ENCODE results near the gene LAMP1. TPM values are rescaled to one million over a fixed set of nuclear protein-coding genes. Genes with fewer than 3 reads are reported as not detected.
"Not testable (repeated sequence)": the region's sequence is repeated elsewhere in the genome, so short reads cannot be mapped to it uniquely, and the experiment has no call there.

Gene LAMP1
- total and polyA plus RNA-seq, 4 donors: 97.4 to 210 (median 167) TPM

DNA sequence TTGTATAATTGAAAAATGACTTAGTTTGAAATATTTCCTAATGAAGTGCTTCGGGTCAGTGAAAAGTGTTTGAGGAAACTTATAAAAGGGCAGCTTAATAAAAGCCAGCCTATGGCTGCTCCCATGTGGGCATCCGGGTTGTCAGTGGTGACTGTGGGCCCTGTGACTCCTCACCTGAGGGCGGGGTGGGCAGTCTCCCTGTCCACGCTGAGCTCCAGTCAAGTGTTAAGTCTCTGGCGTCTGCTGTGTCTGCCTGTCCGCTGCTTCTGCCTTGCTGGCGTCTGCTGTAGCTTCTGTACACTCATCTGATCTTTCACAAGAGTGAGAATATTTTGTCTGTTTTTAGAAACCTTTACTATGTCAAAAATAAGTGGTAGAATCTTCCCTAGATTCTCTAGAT is 7.1 kb downstream of the LAMP1 start:
- DNase-seq (no peak), ATAC-seq (ENCODE audit: low FRiP score) (no peak)
- Histone ChIP-seq H3K4me1 (ENCODE audit: control insufficient read depth in 1 of 2, insufficient read depth in 2 of 2, low read length in 2 of 2) (no peaks in the 10 kb centered on the region), H3K36me3 (ENCODE audit: control insufficient read depth in 1 of 2, insufficient read depth in 2 of 2, low read length in 1 of 2) (peaks cover 0 to 2% of the 10 kb centered on the region in 2 donors), H3K4me3 (ENCODE audit: low read length in 2 of 2) (no peak overlapping the region), H3K27ac (ENCODE audit: low read depth in 1 of 2, low read length in 2 of 2) (no peak overlapping the region), H3K27me3 (ENCODE audit: control insufficient read depth in 1 of 2, insufficient read depth in 2 of 2, low read length in 1 of 2) (no peaks in the 10 kb centered on the region), H3K9me3 (ENCODE audit: control insufficient read depth, low read length) (no peaks in the 10 kb centered on the region)
- intact Hi-C loops (cut with DNase I): no loop called here
- WGBS, 2 donors: 90% methylated on average over 7 of the region's 7 CpGs

DNA sequence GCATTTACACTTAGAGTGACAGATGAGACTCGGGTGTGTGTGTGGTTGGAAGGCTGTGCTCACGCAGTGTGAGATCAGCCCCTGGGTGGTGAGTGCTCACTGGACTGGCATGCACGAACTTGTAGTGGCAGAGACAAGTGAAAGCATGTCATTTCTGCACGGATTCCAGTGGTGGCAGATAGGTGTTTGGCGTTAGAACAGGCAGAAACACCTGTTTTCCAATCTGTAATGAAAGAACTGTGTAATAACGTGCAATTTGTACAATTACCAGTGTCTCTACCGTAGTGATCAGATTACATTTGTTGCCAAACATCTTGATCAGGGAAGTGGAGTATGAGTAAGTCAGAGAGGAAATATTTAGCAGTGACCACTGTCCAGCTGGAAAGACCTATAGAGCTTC is 8.2 kb downstream of the LAMP1 start:
- ATAC-seq (ENCODE audit: low FRiP score) (no peak), DNase-seq (no peak)
- H3K9me3 ChIP-seq (ENCODE audit: control insufficient read depth, low read length): no peaks in the 10 kb centered on the region
- H3K27ac ChIP-seq (ENCODE audit: low read depth in 1 of 2, low read length in 2 of 2): no peak overlapping the region
- 63 to 68% methylated on average over 7 of the region's 7 CpGs for WGBS, 2 donors
- H3K4me1 ChIP-seq (ENCODE audit: control insufficient read depth in 1 of 2, insufficient read depth in 2 of 2, low read length in 2 of 2): no peaks in the 10 kb centered on the region
- H3K36me3 ChIP-seq (ENCODE audit: control insufficient read depth in 1 of 2, insufficient read depth in 2 of 2, low read length in 1 of 2): peaks cover 0 to 2% of the 10 kb centered on the region in 2 donors
- intact Hi-C loops (cut with DNase I): no loop called here
- H3K27me3 ChIP-seq (ENCODE audit: control insufficient read depth in 1 of 2, insufficient read depth in 2 of 2, low read length in 1 of 2): no peaks in the 10 kb centered on the region
- H3K4me3 ChIP-seq (ENCODE audit: low read length in 2 of 2): no peak overlapping the region

DNA sequence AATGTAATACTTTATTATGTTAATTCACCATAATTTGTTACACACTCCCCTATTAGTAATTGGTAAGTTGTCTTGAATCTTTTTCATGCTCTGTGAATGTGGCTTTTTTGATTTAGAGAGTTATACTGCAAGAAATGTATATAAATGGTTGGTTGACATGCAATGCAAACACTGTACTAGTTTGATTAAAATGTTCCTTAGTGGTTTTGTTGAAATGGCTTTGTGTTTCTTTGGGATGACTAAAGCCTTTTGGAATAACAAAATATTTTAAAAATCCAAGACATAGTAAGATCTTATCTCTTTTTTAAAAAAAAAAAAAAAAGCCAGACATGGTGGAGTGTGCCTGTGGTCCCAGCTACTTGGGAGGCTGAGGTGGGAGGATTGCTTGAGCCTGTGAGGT is 10.5 kb downstream of the LAMP1 start:
- H3K36me3 ChIP-seq (ENCODE audit: control insufficient read depth in 1 of 2, insufficient read depth in 2 of 2, low read length in 1 of 2): peaks cover 3 to 7% of the 10 kb centered on the region in 2 donors
- H3K27ac ChIP-seq (ENCODE audit: low read depth in 1 of 2, low read length in 2 of 2): no peak overlapping the region
- ATAC-seq (ENCODE audit: low FRiP score): no peak
- H3K9me3 ChIP-seq (ENCODE audit: control insufficient read depth, low read length): no peaks in the 10 kb centered on the region
- no peaks in the 10 kb centered on the region for H3K27me3 ChIP-seq (ENCODE audit: control insufficient read depth in 1 of 2, insufficient read depth in 2 of 2, low read length in 1 of 2)
- no peak for DNase-seq
- no peaks in the 10 kb centered on the region for H3K4me1 ChIP-seq (ENCODE audit: control insufficient read depth in 1 of 2, insufficient read depth in 2 of 2, low read length in 2 of 2)
- intact Hi-C loops (cut with DNase I): no loop called here
- no peak overlapping the region for H3K4me3 ChIP-seq (ENCODE audit: low read length in 2 of 2)

DNA sequence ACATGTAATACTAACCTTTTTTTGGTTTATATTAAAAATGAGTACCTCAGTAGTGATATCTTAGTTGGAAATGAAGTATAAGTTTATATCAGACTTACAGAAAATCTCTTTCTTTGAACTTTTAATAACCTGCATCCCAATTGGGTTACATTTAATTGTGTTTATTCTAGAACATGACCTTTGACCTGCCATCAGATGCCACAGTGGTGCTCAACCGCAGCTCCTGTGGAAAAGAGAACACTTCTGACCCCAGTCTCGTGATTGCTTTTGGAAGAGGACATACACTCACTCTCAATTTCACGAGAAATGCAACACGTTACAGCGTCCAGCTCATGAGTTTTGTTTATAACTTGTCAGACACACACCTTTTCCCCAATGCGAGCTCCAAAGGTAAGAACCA is 12.4 kb downstream of the LAMP1 start:
- Histone ChIP-seq H3K4me1 (ENCODE audit: control insufficient read depth in 1 of 2, insufficient read depth in 2 of 2, low read length in 2 of 2) (no peaks in the 10 kb centered on the region), H3K27ac (ENCODE audit: low read depth in 1 of 2, low read length in 2 of 2) (no peak overlapping the region), H3K4me3 (ENCODE audit: low read length in 2 of 2) (no peak overlapping the region), H3K9me3 (ENCODE audit: control insufficient read depth, low read length) (no peaks in the 10 kb centered on the region), H3K36me3 (ENCODE audit: control insufficient read depth in 1 of 2, insufficient read depth in 2 of 2, low read length in 1 of 2) (peaks cover 3 to 8% of the 10 kb centered on the region in 2 donors), H3K27me3 (ENCODE audit: control insufficient read depth in 1 of 2, insufficient read depth in 2 of 2, low read length in 1 of 2) (no peaks in the 10 kb centered on the region)
- no peak for ATAC-seq (ENCODE audit: low FRiP score)
- intact Hi-C loops (cut with DNase I): no loop called here
- WGBS, 2 donors: 69 to 74% methylated on average over 6 of the region's 6 CpGs
- no peak for DNase-seq

DNA sequence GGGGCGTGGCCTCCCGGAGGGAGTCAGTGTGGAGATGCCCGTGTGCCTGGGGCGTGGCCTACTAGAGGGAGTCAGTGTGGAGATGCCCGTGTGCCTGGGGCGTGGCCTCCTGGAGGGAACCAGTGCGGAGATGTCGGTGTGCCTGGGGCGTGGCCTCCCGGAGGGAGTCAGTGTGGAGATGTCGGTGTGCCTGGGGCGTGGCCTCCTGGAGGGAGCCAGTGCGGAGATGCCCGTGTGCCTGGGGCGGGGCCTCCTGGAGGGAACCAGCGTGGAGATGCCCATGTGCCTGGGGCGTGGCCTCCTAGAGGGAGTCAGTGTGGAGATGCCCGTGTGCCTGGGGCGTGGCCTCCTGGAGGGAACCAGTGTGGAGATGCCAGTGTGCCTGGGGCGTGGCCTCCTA is 17.1 kb downstream of the LAMP1 start:
- H3K4me3 ChIP-seq (ENCODE audit: low read length in 2 of 2); DNase-seq; H3K36me3 ChIP-seq (ENCODE audit: control insufficient read depth in 1 of 2, insufficient read depth in 2 of 2, low read length in 1 of 2); H3K4me1 ChIP-seq (ENCODE audit: control insufficient read depth in 1 of 2, insufficient read depth in 2 of 2, low read length in 2 of 2); H3K27me3 ChIP-seq (ENCODE audit: control insufficient read depth in 1 of 2, insufficient read depth in 2 of 2, low read length in 1 of 2); ATAC-seq (ENCODE audit: low FRiP score); H3K9me3 ChIP-seq (ENCODE audit: control insufficient read depth, low read length); intact Hi-C loops (cut with DNase I); H3K27ac ChIP-seq (ENCODE audit: low read depth in 1 of 2, low read length in 2 of 2): not testable (repeated sequence)
- 95 to 96% methylated on average over 20 of the region's 20 CpGs for WGBS, 2 donors

DNA sequence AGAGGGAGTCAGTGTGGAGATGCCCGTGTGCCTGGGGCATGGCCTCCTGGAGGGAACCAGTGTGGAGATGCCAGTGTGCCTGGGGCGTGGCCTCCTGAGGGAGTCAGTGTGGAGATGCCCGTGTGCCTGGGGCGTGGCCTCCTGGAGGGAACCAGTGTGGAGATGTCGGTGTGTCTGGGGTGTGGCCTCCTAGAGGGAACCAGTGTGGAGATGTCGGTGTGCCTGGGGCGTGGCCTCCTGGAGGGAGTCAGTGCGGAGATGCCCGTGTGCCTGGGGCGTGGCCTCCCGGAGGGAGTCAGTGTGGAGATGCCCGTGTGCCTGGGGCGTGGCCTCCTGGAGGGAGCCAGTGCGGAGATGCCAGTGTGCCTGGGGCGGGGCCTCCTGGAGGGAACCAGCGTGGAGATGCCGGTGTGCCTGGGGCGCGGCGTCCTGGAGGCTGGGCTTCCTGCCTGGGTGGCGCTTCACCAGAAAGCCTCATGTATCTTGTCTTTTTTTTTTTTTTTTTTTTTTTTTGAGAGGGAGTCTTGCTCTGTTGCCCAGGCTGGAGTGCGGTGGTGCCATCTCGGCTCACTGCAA is 17.9 kb downstream of the LAMP1 start:
- 95 to 97% methylated on average over 23 of the region's 23 CpGs for WGBS, 2 donors
- not testable (repeated sequence) for H3K27me3 ChIP-seq (ENCODE audit: control insufficient read depth in 1 of 2, insufficient read depth in 2 of 2, low read length in 1 of 2)

DNA sequence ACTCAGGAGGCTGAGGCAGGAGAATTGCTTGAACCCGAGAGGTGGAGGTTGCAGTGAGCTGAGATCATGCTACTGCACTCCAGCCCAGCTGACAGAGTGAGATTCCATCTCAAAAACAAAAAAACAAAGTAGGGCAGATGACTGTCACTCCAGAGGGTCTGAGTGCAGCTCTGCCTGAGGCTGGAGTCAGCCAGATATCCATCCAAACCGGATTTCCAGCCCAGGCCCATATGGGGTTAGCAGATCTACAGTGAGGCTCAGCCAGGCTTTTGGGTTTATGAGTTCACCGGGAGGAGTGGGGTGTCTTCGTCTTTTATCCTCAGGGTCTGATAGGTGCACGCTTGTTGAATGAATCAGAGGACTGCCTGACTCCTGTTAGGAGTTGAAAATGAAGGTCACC is 19.0 kb downstream of the LAMP1 start:
- Histone ChIP-seq H3K9me3 (ENCODE audit: control insufficient read depth, low read length) (no peaks in the 10 kb centered on the region), H3K36me3 (ENCODE audit: control insufficient read depth in 1 of 2, insufficient read depth in 2 of 2, low read length in 1 of 2) (peaks cover 5 to 10% of the 10 kb centered on the region in 2 donors), H3K27ac (ENCODE audit: low read depth in 1 of 2, low read length in 2 of 2) (no peak overlapping the region), H3K4me3 (ENCODE audit: low read length in 2 of 2) (no peak overlapping the region), H3K27me3 (ENCODE audit: control insufficient read depth in 1 of 2, insufficient read depth in 2 of 2, low read length in 1 of 2) (no peaks in the 10 kb centered on the region), H3K4me1 (ENCODE audit: control insufficient read depth in 1 of 2, insufficient read depth in 2 of 2, low read length in 2 of 2) (no peaks in the 10 kb centered on the region)
- DNase-seq (no peak), ATAC-seq (ENCODE audit: low FRiP score) (no peak)
- intact Hi-C loops (cut with DNase I): no loop called here
- 91% methylated on average over 5 of the region's 5 CpGs for WGBS, 2 donors

More for the DNA sequence above, 17.9 kb downstream of the LAMP1 start:
- H3K9me3 ChIP-seq (ENCODE audit: control insufficient read depth, low read length); H3K4me1 ChIP-seq (ENCODE audit: control insufficient read depth in 1 of 2, insufficient read depth in 2 of 2, low read length in 2 of 2); intact Hi-C loops (cut with DNase I); H3K36me3 ChIP-seq (ENCODE audit: control insufficient read depth in 1 of 2, insufficient read depth in 2 of 2, low read length in 1 of 2); H3K4me3 ChIP-seq (ENCODE audit: low read length in 2 of 2); ATAC-seq (ENCODE audit: low FRiP score); DNase-seq; H3K27ac ChIP-seq (ENCODE audit: low read depth in 1 of 2, low read length in 2 of 2): not testable (repeated sequence)

DNA sequence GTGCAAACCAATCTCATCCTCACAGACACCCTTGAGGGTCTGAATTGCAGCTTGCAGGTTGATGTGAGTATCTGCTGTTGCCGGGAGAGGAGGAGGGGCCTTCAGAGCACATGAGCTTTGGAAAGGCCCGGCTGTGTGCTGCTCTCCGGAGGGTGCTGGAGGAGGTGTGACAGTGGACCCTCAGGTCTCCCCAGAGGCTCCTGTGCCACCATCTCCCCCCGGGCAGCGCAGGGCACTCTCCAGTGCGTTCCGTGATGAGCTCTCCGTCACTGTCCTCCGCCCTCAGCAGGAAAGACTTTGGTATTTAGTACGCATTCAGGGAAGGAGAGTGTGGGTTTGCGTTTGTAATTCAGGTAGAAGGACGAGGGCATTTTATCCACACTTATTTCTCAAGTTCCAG is 20.0 kb downstream of the LAMP1 start:
- DNase-seq (no peak), ATAC-seq (ENCODE audit: low FRiP score) (no peak)
- intact Hi-C loops (cut with DNase I): no loop called here
- peaks cover 2 to 7% of the 10 kb centered on the region in 2 donors for H3K36me3 ChIP-seq (ENCODE audit: control insufficient read depth in 1 of 2, insufficient read depth in 2 of 2, low read length in 1 of 2)
- no peaks in the 10 kb centered on the region for H3K9me3 ChIP-seq (ENCODE audit: control insufficient read depth, low read length)
- WGBS, 2 donors: 87% methylated on average over 12 of the region's 12 CpGs
- H3K27ac ChIP-seq (ENCODE audit: low read depth in 1 of 2, low read length in 2 of 2): no peak overlapping the region
- H3K4me1 ChIP-seq (ENCODE audit: control insufficient read depth in 1 of 2, insufficient read depth in 2 of 2, low read length in 2 of 2): no peaks in the 10 kb centered on the region
- no peak overlapping the region for H3K4me3 ChIP-seq (ENCODE audit: low read length in 2 of 2)
- no peaks in the 10 kb centered on the region for H3K27me3 ChIP-seq (ENCODE audit: control insufficient read depth in 1 of 2, insufficient read depth in 2 of 2, low read length in 1 of 2)

DNA sequence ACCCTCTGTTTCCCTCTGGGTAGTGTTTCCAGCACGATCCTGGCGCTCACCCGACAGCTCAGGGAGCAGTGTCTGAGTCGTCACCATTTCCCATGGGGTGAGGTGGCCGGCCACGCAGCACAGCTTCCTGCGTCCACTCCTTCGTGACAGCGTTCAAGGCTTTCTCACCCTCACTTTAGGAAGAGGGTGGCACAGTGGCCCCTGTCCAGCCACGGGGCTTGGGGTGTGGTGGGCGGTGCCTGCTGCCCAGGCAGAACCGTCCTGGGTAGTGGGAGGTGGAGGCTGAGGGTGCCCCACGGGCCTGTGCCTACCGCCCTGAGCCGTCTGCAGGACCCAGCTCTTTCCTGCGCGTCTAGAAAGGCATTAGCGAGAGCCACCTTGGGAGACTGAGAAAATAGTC is 21.9 kb downstream of the LAMP1 start:
- ATAC-seq (ENCODE audit: low FRiP score) (no peak), DNase-seq (no peak)
- H3K4me3 ChIP-seq (ENCODE audit: low read length in 2 of 2): no peak overlapping the region
- no peak overlapping the region for H3K27ac ChIP-seq (ENCODE audit: low read depth in 1 of 2, low read length in 2 of 2)
- H3K4me1 ChIP-seq (ENCODE audit: control insufficient read depth in 1 of 2, insufficient read depth in 2 of 2, low read length in 2 of 2): no peaks in the 10 kb centered on the region
- H3K36me3 ChIP-seq (ENCODE audit: control insufficient read depth in 1 of 2, insufficient read depth in 2 of 2, low read length in 1 of 2): peaks cover 2 to 7% of the 10 kb centered on the region in 2 donors
- intact Hi-C loops (cut with DNase I): no loop called here
- H3K27me3 ChIP-seq (ENCODE audit: control insufficient read depth in 1 of 2, insufficient read depth in 2 of 2, low read length in 1 of 2): no peaks in the 10 kb centered on the region
- H3K9me3 ChIP-seq (ENCODE audit: control insufficient read depth, low read length): no peaks in the 10 kb centered on the region
- WGBS, 2 donors: 87 to 89% methylated on average over 18 of the region's 18 CpGs

Data from aorta (tissue), 5 donors.